COLO829 (cell line): ENCODE results near the gene ACOT7.

Experiments
- DNase-seq: peaks from one replicate; pipeline ENCODE4 v3.0.0; 2012; ENCODE audit warnings: low spot score

The ACOT7 gene

DNA sequence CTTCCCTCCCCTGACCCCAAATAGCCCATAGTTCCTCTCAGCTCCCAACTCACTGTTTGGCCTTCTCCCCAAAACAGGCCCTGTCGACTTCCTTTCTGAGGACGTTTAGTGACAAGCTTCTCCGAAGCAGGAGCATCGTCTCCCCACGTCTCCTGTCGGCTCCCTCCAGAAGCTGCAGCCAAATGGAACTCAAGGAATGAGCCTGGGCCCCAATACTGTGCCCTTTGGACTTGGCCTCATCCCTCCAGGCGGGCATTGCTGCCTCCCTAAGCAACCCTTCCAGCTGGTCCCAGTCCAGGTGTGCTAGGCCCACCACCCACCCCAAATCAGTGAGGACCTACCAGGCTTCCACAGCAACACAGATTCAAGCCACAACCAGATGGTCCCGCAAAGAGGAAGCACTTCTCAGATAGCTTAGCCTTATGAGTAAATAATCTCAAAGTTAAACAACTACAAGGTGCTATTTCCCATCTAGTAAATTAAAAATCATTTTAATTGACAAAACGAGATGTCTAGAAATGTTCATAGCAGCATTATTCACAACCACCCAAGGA is 33.0 kb downstream of the ACOT7 start:
- DNase-seq = no peak

DNA sequence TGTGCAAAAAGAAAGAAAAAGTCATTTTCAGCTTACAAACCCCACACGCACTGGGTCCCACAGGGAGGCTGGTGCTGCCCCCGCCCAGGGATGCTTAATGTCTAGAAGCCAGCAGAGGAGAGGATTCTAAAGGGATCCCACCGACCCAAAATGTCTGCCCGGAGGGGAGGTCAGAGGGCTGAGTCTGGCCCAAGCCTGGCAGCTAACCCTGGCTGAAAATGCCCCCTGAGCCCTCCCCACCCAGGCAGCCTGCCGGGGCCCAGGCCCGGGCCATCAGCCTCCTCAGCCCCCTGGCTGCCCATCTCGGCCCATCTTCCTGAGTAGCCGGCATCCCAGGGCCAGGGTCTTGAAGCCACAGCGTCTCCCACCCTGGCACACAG is 33.5 kb downstream of the ACOT7 start:
- no peak for DNase-seq

DNA sequence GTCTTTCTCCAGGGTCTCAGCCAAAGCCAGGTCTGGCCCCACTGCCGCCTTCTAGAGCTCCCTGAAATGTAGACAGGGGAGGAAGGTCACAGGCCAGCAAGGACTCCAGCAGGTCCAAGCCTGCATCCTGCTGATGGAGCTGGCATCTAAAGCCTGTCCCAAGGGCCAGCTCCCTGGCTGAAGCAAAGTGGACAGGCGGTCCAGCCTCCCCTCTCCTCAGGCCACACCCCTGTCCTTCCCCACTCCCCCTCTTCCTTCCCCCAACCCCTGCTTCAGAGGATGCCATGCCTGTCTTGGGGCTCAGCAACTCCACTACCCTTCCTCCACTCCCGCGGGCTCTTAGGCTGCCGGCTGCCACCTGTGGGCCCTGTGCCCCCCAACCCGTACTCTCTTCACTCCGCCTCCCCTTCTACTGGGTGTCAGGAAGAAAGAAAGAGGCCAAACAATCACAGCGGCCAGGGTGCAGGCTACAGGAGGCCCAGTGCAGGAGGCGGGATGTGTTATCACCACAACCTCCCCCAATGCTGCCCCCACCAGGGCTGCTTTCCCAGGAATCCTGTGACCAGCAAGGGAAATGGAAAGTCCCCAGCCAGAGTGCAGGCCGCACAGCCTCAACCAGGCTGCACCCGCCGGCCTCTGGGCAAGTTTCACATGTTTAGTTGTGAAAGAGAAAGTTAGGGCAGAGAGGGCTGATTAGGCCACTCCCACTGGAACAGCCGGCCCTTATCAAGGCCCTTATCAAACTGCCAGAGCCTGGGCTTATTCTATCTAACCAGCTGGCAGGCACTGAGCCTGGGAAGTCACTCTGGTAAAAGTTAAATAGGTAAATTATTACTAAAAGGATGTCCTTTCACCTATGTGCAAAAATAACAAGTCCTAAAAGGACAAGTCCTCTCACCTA is 34.1 kb downstream of the ACOT7 start:
- DNase-seq = peak; percentile 40

DNA sequence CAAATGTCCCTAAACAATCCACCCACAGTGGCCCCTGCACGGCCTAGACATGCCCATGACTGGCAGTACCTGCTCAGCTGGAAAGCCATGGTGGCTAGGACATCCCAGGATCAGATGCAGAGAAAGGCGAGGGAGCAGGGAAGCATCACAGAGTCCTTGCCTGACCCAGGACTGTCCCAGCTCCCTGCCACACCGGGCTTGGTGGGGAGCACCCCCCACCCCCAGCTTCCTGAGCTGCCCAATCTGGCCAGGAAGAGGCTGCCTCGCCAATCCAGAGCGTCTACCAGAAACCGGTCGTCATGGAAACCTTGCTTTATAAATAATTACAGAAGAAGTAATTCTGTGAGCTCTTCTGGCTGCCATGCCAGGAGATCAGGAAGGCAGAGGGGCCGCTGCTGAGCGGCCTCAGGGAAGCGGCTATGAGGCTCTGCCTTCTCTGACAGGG is 34.8 kb downstream of the ACOT7 start:
- no peak for DNase-seq

DNA sequence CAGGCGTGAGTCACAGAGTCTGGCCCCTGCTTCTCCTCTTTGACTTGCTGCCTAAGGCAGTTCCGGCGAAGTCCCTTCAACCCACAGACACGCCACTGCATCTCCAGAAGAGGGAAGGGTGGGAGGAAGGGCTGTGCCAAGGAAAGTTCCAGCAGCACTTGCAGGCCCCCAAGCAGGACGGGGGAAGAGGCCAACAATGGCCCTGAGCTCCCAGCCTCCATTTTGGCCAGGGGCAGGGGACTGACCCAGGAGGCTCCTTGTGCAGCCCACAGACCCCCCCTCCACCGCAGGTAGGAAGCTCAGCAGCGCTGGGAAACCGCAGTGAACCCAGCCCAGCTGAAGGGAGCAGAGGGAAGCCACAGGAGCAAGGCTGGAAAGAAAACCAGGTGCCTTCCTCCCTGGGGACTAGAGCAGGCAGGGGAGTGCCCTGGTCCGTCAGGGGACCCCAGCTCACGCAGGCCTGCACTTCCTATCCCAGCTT is 35.4 kb downstream of the ACOT7 start:
- DNase-seq = peak; percentile 31

DNA sequence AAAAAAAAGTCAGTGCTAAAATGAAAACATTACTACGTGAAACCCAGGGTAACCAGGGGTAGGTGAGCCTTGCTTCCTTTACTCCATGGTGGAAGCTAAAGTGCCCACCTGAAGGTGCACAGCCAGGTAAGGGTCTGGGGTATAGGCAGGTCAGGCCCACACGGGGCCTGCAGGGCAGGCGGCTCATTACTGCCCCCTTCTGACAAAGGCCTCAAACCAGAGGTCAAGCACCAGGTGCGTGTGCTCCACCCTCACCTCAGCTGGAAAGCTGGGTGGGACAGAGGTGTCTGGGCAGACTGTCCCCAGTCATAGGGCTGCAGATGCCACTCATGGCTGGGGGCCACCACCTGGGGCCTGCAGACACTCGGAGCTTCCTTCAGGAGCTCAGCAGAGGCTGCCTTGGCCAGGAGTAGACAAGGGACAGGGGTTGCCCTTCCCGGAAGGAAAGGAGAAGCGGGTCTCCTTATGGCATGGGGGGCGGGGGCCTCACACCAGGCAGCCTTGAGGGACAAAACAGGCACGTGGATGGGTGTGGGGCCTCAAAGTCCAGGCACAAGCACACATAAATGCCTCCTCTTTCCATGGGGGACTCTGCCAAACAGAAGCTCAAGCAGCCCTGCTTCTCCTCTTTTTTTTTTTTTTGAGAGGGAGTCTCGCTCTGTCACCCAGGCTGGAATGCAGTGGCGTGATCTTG is 36.2 kb downstream of the ACOT7 start:
- DNase-seq = no peak

DNA sequence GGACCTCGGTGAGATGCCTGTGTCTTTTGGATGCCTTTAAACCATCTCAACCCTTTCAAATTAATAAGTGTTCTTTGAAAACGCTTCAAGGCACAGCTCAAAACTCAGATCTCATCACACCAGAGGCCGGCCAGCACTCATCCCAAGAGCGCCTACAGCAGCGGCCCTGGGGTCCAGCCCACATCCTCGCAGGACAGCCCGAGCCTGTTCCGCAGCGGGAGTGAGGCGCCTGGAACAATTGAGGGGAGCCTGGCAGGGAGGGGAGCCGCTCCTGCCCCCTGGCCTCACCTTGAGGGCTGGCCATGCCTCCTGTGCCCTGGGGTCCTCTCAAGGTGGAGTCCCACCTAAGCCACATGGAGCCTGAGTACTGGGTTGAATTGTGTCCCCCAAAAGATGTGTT is 37.9 kb downstream of the ACOT7 start:
- no peak for DNase-seq

DNA sequence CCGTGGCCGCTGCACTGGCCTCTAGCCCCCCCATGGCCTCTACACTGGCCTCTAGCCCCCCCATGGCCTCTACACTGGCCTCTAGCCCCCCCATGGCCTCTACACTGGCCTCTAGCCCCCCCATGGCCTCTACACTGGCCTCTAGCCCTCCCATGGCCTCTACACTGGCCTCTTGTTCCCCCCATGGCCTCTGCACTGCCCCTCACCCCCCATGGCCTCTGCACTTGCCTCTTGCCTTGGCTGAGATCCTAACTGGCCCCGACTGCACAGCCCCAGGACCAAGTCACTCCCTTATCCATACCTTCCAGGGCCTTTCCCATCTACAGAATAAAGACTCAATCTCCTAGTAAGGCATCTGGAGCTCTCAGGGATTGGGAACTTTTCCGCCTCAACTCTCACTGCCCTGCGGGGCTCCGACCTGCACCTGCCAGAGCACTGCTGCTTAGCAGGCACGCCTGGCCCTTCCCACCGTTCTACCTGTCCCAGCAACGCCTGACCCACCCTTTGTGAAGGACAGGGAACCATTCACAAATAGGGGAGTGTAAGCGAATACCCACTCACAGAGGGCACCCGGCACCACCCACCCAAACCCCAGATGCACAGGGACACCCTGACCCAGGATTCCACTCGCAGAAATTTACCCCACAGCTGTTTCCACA is 38.8 kb downstream of the ACOT7 start:
- no peak for DNase-seq

DNA sequence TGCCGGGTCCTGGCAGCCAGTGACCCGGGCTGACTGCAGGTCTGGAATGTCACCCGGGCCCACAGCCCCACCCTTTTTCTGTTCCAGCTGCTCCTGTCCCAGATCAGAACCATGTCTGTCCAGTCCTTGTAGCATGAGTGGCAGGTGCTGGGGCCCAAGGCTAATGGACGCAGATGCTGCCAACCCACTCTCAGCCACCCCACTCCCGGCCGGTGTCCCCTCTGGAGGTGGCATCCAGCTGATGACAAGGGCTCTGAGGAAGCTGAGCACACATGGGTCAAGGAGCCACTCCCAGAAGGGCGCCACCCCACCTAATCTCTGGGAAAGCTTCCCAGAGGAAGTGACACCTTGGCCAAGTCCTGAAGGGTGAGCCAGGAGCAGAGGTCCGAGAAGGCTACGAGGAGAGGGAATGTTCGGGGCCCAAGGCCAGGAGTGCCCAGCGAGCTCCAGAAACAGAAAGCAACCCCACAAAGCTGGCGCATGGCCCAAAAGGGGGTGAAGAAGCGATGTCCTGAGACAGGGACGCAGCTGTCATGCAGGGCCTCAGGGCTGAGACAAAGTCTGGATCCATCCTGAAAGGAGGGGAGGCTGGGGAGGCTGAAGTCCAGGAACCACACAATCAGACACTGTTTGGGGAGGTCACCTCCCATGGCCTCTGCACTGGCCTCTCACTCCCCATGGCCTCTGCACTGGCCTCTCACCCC is 39.5 kb downstream of the ACOT7 start:
- no peak for DNase-seq

DNA sequence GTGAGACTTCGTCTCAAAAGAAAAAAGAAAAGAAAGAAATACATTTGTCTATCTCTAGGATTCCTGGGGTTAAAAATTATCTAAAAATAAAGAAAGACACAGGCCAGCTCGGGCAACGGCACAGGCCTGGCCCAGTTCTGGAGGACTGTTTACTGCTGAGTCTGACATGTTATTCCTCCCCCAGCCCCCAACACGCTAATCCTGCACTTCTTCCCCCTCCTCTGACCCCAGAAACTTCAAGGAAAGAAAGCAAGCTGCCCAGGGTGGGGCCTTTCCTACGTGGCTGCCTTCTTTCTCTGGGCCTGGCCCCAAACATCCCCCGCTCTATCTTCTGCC is 40.0 kb downstream of the ACOT7 start:
- no peak for DNase-seq

DNA sequence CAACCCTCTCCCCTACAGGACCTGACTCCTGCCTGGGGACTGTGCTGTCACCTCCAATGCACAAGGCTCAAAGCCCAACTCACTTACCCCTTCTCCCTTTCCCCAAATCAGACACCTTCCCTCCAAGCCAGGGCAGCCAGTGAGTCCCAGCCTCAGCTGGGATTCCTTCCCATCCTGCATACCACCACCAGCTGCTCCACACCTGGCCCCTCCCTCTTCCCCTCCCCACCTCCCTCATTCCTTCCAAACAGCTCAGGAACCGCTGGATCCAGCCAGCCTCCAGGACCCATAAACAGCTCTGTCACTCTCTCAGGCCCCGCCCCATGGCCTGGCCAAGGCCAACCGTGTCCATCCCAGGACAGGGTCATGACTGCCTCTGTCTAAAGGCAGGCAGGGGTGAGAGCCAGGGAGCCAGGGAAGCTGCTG is 41.4 kb downstream of the ACOT7 start:
- no peak for DNase-seq

DNA sequence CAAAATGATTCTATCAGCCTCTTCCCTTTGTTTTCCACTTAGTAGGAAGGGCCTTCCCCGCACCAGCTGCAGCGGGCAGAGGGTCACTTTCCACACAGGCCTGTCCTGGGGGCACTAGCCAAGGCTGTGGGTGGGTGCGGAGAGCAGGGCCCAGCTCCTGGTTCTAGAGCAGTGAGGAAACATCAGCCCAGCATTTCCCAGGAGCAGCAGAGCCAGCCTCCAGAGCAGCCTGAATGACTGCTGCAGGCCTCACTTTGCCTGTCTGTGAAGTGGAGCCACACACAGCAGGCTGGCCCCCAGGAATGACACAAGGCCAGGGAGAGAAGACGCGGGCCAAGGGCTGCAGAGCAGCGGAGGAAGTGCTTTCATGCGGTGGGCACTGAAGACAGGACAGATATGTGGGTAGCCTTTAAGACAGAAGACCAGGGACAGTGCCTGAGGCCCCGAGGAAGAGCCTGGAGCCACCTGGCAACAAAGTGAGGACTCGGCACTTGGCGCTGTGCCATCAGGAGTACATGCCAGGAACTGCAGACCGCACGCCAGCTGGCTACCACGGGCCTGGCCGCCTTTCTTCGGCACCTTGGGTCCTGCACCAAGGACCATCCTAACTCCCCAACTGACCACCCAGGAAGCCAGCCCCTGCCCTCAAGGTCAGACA is 42.0 kb downstream of the ACOT7 start:
- no peak for DNase-seq

DNA sequence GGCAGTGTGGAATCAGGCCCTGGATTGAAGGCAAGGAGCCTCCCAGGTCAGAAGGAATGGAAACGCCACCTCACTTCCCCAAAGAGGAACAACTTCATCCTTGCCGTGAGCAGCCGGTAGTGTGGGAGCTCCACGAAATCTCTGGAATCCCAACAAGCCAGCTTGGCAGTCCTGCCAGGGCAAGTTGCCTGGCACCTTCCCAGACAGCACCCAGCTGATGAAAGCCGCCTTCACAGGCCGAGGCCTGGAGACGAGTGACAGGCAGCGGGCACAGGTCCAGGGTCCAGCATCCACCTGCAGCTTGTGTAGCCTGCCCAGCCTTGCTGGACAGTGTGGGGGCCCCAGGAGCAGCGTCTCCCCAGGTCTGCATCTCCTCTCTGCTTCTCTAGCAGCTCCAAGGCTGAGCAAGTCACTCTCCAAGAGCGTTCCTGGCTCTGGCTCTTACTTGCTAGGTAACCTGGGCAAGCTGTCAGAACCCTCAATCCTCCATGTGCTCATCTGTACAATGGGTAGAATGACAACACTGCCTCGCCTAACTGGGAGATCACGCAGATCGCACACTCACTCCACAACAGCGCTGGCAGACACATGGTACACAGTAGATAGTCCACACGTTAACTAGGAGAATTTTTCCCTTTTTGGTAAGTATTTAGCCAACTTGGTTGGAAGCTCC is 43.0 kb downstream of the ACOT7 start:
- DNase-seq = no peak

DNA sequence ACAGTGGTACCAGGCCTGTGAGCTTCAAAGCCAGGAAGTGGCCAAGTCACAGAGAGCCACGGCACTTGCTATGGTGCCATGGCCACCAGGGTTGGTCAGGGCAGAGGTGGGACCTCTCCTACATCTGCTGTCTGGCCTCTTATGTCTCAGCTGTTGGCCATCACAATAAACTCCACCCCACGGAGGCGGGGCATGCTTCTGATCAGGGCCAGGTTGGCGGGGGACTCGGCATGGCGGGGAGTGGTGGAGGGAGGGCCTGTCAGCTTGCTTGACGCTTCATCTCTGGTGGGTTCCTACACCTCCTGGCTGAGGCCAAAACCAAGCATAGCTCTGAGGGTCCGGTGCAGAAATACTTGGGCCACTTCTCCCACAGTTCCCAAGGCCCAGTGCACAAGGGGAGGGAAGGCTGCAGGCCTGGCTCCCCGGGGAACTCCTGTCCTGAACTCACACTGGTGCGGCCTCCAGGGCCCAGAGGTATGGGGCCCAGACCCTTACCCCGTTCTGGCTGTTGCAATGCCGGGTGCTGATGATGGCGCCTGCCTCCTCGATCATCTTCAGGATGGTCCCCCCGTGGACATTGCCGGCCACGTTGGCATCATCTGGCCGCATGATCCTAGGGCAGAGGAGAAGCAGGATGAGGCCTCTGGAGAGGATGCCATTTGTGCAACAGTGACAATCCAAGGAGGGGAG is 44.2 kb downstream of the ACOT7 start:
- DNase-seq = no peak

DNA sequence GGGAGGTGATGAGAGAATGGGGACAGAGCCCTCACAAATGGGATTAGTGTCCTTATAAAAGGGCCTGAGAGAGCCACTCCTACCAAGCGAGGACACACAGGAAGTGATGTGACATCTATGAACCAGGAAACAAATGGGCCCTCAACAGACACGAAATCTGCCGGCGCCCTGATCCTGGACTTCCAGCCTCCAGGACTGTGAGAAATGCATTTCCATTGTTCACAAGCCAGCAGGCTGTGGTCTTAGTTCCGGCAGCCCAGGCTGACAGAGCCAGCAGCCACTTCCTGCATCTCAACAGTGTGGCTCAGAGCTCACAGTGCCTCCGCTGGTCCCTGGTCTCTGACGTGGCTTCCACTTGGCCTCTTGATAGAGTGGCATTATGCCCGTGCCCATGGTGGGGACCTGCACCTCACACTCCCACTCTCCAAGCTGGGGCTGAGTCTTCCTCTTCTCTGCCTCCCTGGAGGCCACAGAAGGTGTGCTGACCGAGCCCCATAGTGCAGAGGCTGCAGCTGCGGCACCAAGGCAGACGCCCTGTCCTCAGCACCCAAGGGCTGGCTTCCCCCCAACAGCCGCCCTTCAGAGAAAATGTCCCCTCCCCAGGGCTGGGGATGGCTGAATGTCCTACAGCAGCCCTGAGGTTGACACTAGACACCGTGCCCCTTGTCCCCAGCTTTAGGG is 44.9 kb downstream of the ACOT7 start:
- no peak for DNase-seq

DNA sequence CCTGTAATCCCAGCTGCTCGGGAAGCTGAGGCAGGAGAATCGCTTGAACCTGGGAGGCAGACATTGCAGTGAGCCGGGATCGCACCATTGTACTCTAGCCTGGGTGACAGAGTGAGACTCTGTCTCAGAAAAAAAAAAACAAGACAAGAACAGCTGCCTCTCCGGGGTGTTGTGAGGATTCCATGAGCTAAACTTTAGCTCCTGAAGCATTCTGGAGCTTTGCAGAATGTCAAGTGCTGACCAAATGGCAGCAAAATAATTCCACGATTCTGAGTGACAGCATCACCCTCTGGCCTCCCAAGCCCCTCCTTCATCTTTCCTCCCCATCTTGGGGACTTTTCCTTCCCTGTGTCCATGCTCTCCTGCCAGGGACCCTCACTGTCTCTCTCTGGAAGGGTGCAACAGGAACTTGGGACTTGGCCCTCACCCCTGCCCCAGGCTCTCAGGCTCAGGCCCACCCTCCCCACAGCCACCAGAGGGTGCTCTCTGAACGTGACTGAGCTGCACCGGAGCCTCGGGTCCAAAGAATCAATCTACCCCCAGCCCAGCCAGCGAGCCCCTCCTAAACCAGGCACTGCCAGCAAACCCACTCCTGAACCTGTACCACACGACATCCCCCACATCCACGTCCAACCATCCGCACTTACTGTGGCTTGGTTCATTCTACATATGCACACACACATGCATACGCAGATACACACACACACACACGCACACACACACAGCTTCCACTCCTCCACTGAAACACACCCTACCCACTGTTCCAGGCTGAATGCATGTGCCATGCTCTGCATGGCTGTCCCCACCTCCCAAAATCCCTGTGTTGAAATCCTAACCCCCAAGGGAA is 45.7 kb downstream of the ACOT7 start:
- DNase-seq = no peak

DNA sequence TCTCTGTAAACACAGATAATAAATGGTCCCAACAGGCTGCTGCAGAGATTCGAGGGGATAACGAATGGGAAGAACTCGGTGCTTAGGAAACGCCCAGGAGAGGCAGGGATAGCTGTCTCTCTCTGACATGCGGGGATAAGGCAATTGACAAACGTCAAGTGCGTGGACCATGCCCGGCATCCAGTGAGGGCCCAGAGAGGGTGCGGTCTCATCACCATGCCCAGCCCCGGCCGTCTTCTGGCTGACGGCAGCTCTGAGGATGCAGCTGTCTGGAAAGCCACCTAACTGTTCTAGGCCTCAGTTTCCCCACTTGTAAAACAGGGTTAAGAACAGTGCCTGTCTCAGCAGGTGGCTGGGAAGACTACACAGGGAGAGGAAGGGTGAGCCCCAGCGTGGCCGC is 48.1 kb downstream of the ACOT7 start:
- DNase-seq = no peak

DNA sequence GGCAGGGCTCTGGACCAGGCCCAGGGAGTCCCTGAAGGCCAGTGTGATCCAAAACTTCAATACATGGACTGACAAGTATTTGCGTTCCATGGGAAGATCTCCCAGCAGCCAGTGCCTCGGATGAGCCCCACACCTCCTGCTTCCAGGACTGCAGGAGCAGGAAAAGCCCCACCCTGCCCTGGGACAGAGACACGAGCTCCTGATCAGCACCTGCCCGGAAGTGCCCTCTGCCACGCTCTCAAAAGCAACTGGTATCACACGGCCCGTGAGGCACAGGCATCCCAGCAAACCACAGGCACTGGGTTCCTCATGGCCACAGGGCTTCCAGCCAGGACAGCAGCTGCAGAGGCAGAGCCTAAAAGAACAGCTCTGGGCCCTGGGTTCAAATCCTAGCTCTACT is 48.6 kb downstream of the ACOT7 start:
- no peak for DNase-seq
